Skeletal muscle tissue (tissue), 4 donors: ENCODE measurements around the gene SDCBP2. TPM values are rescaled to one million over a fixed set of nuclear protein-coding genes. Genes with fewer than 3 reads are reported as not detected.

Experiments used
- H3K27ac ChIP-seq: one replicate; pipeline ENCODE4 v1.7.0; 2013; ENCODE audit warnings: mild to moderate bottlenecking, low read depth, low read length, inconsistent platforms
- H3K27me3 ChIP-seq, 3 donors: one replicate each; pipeline ENCODE4 v1.7.0; 2013; ENCODE audit warnings: low read length in 3 of 3; ENCODE audit not compliant: control insufficient read depth in 3 of 3, insufficient read depth in 3 of 3
- H3K36me3 ChIP-seq, 3 donors: one replicate each; pipeline ENCODE4 v1.7.0; 2013; ENCODE audit warnings: low read length in 3 of 3; ENCODE audit not compliant: control insufficient read depth in 3 of 3, insufficient read depth in 3 of 3
- H3K4me1 ChIP-seq, 3 donors: one replicate each; pipeline ENCODE4 v1.7.0; 2013; ENCODE audit warnings: low read length in 3 of 3, mild to moderate bottlenecking in 3 of 3; ENCODE audit not compliant: control insufficient read depth in 3 of 3, insufficient read depth in 3 of 3
- H3K4me3 ChIP-seq, 3 donors: one replicate each; pipeline ENCODE4 v1.7.0; 2013; ENCODE audit warnings: low read length in 3 of 3
- H3K9ac ChIP-seq, 3 donors: one replicate each; pipeline ENCODE4 v1.7.0; 2013; ENCODE audit warnings: low read length in 3 of 3, mild to moderate bottlenecking in 3 of 3, moderate library complexity in 2 of 3, low read depth in 1 of 3
- H3K9me3 ChIP-seq, 3 donors: one replicate each; pipeline ENCODE4 v1.7.0; 2013; ENCODE audit warnings: low read length in 3 of 3; ENCODE audit not compliant: control insufficient read depth in 3 of 3
- total RNA-seq: library from RNA; depleted of rRNA; stranded (reverse); fragments of >200 nt; gene quantifications from one replicate; pipeline ENCODE4 v1.2.3, GENCODE V29; 2014
- donor health status: Osteomylitis.

Gene SDCBP2
- total RNA-seq, 1 donor from 2014 or later: 1.6 TPM

DNA sequence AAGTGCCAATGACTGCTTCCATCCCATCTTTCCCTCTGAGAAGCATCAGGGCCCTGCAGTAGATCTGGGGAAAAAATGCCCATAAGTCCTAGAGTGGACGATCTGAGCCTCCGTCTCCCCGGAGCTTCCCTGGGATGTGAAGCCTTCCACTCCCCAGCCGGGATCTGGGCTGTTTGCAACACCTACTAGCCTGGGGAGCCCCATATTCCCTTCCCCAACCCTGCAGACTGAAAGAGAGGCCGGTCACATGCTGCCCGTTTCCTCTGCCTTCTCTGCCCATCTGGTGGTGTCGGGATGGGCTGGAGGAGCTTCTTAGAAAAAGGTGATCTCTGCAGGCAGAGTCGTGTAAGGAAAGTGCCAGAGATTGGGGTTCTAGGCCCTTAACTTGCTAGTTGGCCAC lies 61.8 kb downstream of the SDCBP2 start:
- H3K27ac ChIP-seq: no peak overlapping the region
- no peak overlapping the region for H3K9ac ChIP-seq
- peak overlapping the region in 1 of 3 donors; percentile 77 for H3K4me3 ChIP-seq

DNA sequence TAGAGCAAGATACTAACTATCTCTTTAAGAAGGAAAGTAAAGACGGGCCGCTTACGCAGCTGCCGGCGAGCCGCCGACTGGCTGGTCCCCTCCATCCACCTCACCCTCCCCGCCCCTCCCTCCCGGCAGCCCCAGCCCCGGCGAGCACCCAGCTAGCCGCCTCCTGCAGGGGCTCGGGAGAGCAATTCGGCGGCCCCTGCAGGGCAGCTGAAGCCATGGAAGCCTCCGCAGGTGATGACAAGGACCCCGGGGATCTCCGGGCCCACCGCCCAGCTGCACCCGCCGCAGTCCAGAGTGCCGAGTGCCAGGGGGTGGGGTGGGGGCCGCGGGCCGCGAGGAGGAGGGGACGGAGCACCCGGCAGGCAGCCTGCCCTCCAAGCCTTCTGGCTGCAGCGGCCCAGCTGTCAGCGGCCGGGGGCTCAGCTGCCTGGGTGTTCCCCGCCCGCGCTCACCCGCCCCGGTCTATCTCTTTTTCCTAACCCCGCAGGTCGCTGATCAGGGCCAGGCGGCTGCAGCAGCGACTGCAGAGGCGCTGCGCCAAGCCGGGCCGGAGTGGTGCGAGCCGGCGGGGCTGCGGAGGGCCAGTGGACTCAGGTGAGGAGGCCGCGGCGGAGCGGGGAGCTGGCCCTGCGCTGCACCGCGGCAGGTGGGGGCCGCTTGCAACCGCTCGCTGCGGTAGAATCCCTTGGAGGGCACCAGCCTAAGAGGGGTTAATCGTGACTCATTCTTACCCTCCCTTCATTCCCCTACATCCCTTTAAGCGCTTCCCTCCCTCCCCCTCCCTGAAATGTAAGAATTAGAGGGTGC lies 62.6 kb downstream of the SDCBP2 start, which contains the start of gene SNPH:
SNPH (plus strand) TSS at position 128 of the 807 bp plus-strand sequence. CDS start 29,946 bp downstream, outside the sequence.
- H3K9ac ChIP-seq: peak within 1 kb of the TSS; percentile 62 to 77 (median 64)
- H3K4me3 ChIP-seq: peak within 1 kb of the TSS; percentile 73 to 77 (median 75)

More for the DNA sequence above, 61.8 kb downstream of the SDCBP2 start:
- no peaks in the 10 kb centered on the region for H3K9me3 ChIP-seq
- no peaks in the 10 kb centered on the region for H3K27me3 ChIP-seq
- peaks cover 0 to 12% (median 8%) of the 10 kb centered on the region in 3 donors for H3K4me1 ChIP-seq
- no peaks in the 10 kb centered on the region for H3K36me3 ChIP-seq

DNA sequence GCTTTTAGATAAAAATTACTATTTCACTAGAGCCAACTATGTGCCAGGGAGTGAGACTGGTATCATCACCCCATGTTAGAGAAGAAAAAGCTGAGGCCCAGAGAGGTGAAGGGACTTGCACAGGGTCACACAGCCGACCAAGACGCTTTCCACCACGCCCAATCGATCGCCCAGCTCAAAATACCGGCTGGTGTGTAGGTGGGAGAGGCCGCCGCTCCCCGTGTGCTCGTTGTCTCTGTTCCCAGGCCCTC lies 63.1 kb downstream of the SDCBP2 start:
- H3K9me3 ChIP-seq: no peaks in the 10 kb centered on the region
- H3K36me3 ChIP-seq: no peaks in the 10 kb centered on the region
- peak overlapping the region; percentile 62 to 77 (median 64) for H3K9ac ChIP-seq
- H3K27me3 ChIP-seq: no peaks in the 10 kb centered on the region
- H3K4me3 ChIP-seq: peak overlapping the region; percentile 73 to 77 (median 75)
- no peak overlapping the region for H3K27ac ChIP-seq
- H3K4me1 ChIP-seq: peaks cover 0 to 12% (median 8%) of the 10 kb centered on the region in 3 donors

More for the DNA sequence above, 62.6 kb downstream of the SDCBP2 start, which contains the start of gene SNPH:
- H3K9me3 ChIP-seq: no peaks in the 10 kb centered on the region
- H3K27ac ChIP-seq: no peak within 1 kb of the TSS
- no peaks in the 10 kb centered on the region for H3K27me3 ChIP-seq
- no peaks in the 10 kb centered on the region for H3K36me3 ChIP-seq
- peaks cover 0 to 12% (median 8%) of the 10 kb centered on the region in 3 donors for H3K4me1 ChIP-seq

DNA sequence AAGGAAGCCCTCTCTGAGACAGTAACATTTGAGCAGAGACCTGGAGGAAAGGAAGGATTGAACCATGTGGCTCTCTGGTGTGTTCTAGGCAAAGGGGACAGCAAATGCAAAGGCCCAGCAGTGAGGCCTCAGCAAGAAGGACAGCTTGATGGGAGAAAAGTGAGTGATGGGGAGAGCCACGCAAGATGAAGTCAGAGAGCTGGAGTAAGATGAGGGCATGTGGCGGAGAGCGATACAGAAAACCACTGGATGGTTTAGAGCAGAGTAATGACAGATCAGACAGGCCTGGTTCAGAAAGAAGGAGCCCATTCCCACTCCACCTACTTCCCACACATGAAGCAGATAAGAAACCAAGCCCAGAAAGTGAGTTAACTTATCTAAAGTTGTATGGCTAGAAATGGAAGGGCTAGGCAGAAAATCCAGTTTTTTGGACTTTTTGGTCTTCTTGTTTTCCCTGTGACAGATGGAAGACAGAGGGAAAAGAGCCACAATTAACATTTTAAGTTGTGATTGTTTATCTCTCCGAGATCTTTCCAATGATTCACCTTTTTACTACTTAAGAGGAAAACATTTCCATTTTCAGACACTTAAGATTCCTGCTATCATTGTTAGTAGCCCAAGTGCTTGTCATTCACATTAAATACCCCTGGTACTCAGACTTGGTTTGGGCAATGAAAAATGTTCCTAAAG lies 63.6 kb downstream of the SDCBP2 start:
- Histone ChIP-seq H3K9ac (peak overlapping the region; percentile 62 to 77 (median 64)), H3K4me1 (peaks cover 0 to 12% (median 8%) of the 10 kb centered on the region in 3 donors), H3K27ac (no peak overlapping the region), H3K36me3 (no peaks in the 10 kb centered on the region), H3K27me3 (no peaks in the 10 kb centered on the region), H3K9me3 (no peaks in the 10 kb centered on the region), H3K4me3 (peak overlapping the region; percentile 73 to 77 (median 75))

GRCh38 chr20:1264727-1265126 lies 64.2 kb downstream of the SDCBP2 start:
- no peaks in the 10 kb centered on the region for H3K27me3 ChIP-seq

GRCh38 chr20:1263853-1264252 lies 65.1 kb downstream of the SDCBP2 start:
- no peaks in the 10 kb centered on the region for H3K9me3 ChIP-seq
- H3K9ac ChIP-seq: no peak overlapping the region

More at GRCh38 chr20:1264727-1265126, 64.2 kb downstream of the SDCBP2 start:
- Histone ChIP-seq H3K36me3 (no peaks in the 10 kb centered on the region), H3K27ac (no peak overlapping the region), H3K9me3 (no peaks in the 10 kb centered on the region), H3K9ac (no peak overlapping the region), H3K4me3 (no peak overlapping the region), H3K4me1 (peaks cover 0 to 12% (median 8%) of the 10 kb centered on the region in 3 donors)

More at GRCh38 chr20:1263853-1264252, 65.1 kb downstream of the SDCBP2 start:
- H3K36me3 ChIP-seq: no peaks in the 10 kb centered on the region
- peaks cover 0 to 12% (median 8%) of the 10 kb centered on the region in 3 donors for H3K4me1 ChIP-seq
- no peaks in the 10 kb centered on the region for H3K27me3 ChIP-seq
- no peak overlapping the region for H3K27ac ChIP-seq
- no peak overlapping the region for H3K4me3 ChIP-seq

Other genes starting within 250 kb of the SDCBP2 start
- gene PSMF1, start 210.5 kb downstream of the SDCBP2 start, total RNA-seq: 17.2 TPM
- 1.6 TPM for gene TMEM74B, start 144.2 kb downstream of the SDCBP2 start, total RNA-seq
- gene C20orf202, start 125.7 kb downstream of the SDCBP2 start, total RNA-seq: 0.52 TPM
- not detected for gene RAD21L1, start 103.1 kb downstream of the SDCBP2 start, total RNA-seq
- 3.7 TPM for gene SNPH, start 62.8 kb downstream of the SDCBP2 start, total RNA-seq
- gene FKBP1A, start 63.9 kb upstream of the SDCBP2 start, total RNA-seq: 56.4 TPM
- 28.7 TPM for gene NSFL1C, start 137.7 kb upstream of the SDCBP2 start, total RNA-seq
- 1.6 TPM for gene SIRPB2, start 162.3 kb upstream of the SDCBP2 start, total RNA-seq
- gene SIRPD, start 228.6 kb upstream of the SDCBP2 start, total RNA-seq: not detected